Hematopoietic multipotent progenitor cell treated with erythropoietin and hydrocortisone succinate and interleukin-3 and kit ligand, for 6 days (in vitro differentiated cells): Measurements from ENCODE around the gene GPR149.
"Not testable (repeated sequence)": the region's sequence is repeated elsewhere in the genome, so short reads cannot be mapped to it uniquely, and the experiment has no call there.

Source experiments
- DNase-seq: peaks from one replicate; pipeline ENCODE4 v3.0.0-alpha.2; 2015

Gene GPR149

DNA sequence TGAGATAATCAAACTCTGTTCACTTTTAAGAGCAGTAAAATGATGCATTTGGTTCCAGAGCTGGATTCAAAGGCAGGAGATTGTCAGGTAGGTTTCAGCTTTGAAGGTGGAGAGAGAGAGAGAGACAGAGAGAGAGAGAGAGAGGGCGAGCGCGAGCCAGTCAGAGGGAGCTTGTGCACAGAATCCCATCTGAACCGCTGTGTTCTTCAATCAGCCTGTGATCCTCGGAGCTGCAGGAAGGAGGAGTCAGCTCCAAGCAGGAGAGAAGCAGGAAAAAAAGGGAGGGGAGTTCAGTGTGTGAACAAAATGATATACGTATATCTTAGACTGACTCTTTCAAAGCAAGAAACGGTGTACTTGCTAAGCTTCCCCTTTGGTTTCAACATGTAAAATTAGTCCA, at the start of gene GPR149:
Gene GPR149, minus strand, starts transcription at position 177 of the 400 bp plus-strand sequence. CDS start 575 bp downstream, outside the sequence.
- DNase-seq: no peak

DNA sequence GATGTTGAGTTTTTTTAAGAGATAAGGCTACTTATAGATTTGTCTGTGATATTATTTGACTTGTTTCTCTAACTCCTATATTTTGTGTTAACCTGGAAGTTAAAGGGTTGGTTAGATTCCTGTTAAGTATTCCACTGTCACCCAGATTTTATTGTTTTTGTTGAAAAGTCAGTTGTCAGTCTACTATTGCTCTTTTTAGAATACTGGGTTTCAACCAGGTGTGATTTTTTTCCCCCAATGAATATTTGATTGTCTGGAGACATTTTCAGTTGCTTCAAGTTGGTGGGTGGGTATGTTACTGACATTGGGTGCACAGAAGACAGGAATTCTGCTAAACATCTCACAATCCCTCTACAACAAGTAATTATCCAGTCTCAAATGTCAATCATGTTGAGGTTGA, 43.8 kb upstream of the GPR149 start:
- no peak for DNase-seq

DNA sequence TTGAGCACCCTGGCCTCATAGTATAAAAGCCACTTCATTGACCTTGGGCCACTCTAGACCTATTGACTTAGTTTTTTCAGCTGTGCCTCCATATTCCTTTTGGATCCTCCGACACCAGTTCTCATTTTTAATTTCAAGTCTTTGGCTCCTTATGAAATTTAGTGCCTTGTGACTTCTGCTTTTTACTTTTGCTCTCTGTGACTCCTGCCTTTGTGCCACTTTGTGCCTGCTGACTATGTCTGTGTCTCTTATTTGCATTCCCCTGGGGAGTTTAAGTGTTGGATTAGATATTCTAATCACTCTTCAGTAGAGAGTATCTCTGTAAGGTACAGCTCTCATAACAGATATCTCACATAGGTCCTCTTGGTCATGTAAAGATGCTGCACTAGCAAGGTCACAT, 39.6 kb upstream of the GPR149 start:
- DNase-seq: no peak

GRCh38 chr3:154464440-154465190, 34.6 kb upstream of the GPR149 start:
- no peak for DNase-seq

- DNase-seq: no peak
Measured at GRCh38 chr3:154458560-154458959, 28.6 kb upstream of the GPR149 start.

DNA sequence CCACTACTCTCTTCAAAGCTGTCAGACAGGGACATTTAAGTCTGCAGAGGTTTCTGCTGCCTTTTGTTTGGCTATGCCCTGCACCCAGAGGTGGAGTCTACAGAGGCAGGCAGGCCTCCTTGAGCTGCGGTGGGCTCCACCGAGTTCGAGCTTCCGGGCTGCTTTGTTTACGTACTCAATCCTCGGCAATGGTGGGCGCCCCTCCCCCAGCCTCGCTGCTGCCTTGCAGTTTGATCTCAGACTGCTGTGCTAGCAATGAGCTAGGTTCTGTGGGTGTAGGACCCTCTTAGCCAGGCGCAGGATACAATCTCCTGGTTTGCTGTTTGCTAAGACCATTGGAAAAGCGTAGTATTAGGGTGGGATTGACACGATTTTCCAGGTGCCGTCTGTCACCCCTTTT, 9.1 kb upstream of the GPR149 start:
- DNase-seq: not testable (repeated sequence)

GRCh38 chr3:154431043-154431442, 1.1 kb upstream of the GPR149 start:
- no peak for DNase-seq

DNA sequence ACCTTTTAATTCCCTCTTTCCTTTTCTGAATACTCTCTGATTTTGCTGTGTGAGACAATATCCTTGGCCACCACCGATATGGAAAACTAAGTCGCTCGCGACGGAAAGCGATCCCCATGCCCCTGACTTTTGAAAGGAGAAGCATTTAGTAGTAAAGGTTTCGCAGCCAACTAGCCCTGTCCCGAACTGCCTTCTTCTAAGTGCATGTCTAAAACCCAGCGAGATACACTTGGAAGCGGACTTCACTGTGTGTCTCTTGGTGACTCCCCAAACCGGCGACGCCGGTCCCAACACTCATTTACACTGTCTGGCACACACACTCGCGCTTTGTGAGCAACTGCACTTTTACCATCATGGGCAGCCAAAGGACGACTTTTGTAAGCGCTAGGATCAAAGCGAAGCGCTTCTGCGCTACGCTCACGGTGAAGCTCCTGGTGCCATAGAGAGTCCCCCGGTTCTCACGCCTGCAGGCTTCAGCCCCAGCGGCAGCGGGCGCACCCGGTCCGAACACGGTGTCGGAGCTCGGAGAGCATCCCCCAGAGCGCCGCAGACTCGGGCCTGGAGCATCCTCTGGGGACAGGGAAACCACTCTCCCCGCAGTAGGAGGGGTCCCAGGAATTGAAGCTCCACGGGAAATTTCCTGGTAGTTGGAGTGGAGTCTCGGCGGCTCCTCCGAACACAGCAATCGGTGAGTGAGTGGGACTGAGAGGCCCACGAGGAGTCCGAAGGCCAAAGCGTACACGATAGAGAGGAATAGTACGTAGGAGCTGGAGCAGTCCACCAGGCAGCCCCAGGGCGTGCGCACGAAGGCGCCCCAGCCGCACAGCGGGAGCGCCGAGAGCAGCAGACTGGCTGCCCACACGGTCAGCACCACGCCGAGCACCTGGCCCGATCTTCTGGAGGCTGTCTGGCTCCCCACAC, 1.4 kb downstream of the GPR149 start:
- DNase-seq: peak; percentile 3

GRCh38 chr3:154427685-154428285, 2.2 kb downstream of the GPR149 start:
- no peak for DNase-seq

DNA sequence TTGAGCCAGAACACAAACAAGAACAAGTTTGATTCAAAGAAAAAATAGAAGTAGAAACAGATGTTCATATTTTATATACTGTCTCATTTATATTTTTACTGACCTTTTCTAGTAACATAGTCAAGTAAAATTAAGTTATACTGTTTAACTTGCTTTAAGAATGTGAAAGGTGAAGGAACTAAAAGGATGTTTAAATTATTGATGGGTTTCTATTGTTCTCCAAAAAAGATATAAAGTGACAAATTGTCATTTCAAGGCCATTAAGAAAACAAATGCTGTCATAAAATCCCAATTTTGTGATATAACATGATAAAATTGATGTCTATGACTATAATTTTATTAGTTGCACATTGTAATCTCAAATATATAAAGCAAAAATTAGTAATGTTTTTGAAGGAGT, 7.3 kb downstream of the GPR149 start:
- no peak for DNase-seq

- DNase-seq: peak; percentile 47
Measured at GRCh38 chr3:154421083-154421482, 8.9 kb downstream of the GPR149 start.

DNA sequence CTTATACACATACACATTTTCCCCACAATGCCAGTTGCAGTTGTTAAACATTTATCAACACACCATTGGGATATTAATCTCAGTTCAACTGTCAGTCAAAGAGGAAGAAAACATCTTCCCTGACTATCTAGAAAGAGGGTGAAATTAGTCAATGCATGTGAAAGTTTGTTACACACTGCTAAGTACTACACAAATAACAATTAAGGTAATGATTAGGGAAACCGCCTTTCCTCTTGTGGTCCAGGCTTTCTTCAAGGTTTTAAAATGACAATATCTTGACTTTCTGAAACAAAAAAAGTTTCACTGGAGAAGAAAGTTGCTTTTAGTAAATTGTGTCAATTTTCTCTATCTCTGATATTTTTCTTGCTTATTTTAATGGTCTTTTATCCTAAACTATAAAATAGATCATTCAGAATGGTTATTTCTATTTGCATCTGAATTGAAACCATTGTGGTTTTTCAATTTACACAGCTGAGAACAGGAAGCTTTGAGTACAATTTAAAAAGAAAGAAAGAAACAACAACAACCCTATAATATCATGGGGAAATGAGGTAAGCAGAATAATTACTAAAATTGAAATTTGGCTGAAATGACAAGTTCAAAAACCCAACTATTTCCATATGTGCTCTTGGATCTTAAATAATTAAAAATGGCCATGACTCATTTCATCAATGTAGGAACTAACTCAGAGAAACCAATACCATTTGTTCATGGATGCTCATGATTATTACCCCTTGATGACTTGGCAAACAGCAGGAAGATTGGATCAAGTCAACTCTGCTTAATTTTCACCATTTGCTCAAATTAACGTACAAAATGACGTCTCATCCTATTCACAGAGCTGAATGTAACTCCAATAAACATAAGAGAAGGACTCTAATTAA, 31.7 kb downstream of the GPR149 start:
- no peak for DNase-seq

DNA sequence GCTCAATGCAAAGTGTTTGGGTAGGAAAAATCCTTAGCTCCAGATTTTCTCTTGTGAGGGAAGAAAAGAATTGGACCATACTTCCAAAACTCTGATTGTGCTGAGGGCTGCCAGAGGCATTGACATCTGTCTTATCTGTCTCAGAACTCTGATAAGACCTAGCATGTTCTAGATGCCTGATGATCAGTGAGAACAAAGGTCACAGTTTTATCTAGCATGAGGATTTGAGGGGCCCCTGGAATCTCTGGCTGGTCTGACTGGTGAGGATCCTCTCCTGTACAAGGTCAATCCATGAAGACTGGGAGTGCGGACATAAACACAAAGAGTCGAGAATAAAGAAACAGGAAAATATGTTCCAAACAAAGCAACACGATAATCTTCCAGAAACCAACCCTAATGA, 40.1 kb downstream of the GPR149 start:
- no peak for DNase-seq

DNA sequence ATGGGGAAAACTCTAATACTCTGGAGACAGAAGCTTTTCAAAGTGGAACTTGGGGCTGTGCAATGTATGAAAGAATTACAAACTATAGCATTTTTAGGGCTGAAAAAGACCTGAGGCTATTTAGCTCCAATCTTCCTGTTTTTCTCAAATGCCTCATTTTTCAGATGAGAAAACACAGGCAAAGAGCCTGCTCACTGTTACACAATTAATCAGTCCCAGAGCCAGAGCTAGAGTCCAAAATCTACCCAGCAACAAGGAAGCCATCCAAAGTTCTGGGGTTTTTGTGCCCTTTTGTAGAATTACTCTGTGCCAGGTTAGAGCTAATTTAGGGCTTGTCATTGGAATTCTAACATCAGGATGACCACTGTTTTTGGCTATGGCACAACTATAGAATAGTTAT, 45.5 kb downstream of the GPR149 start:
- DNase-seq: no peak

DNA sequence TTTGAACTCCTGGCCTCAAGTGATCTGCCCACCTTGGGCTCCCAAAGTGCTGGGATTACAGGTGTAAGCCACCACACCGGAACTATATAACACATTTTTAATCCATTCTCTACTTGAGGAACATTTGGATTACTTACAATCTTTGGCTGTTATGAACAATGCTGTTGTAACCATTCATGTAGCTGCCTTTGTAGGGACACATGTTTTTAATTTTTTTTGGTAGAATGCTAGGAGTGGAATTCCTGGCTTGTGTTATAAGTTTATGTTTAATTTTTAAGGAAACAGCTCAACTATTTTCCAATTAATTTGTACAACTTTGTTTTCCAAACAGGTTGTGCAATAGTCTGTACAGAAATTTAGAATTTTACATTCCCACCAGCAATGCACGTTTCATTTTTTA, 51.7 kb downstream of the GPR149 start:
- DNase-seq: no peak

GRCh38 chr3:154367221-154367620, 62.8 kb downstream of the GPR149 start:
- DNase-seq: no peak

DNA sequence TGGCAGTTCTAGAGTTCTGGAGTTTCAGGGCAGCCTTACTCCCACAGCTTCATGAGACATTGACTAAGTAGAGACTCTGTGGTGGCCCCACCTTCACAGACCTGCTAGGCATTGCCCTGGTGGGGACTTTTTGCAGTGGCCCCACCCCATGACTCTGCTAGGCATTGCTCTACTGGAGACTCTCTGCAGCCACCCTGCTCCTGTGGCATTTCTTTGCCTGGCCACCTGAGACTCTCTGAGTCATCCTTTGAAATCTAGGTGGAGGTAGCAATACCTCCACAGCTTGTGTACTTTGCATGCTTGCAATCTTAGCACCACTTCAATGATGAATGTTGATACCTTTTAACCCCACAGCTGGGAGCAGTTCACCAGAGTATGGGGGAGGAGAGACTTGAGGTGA, 65.1 kb downstream of the GPR149 start:
- no peak for DNase-seq

DNA sequence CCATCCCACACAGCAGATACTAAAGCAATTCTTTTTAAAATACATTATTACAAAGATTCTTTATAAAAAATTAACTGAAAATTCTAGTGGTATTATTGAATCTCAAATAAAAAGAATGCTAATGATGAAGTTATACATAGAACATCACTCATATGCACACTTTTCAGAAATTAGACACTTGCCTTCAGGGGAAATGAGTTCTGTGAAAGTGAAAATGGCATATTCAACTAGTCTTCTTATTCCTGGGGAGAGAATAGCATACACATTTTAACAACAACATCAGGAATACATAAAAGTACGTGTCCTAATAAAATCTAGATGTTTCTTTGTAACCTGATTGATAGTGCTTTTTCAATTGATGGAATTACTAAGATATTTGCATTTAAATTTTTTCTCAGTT, 68.9 kb downstream of the GPR149 start:
- no peak for DNase-seq

GRCh38 chr3:154356009-154356408, 74.0 kb downstream of the GPR149 start:
- DNase-seq: no peak

DNA sequence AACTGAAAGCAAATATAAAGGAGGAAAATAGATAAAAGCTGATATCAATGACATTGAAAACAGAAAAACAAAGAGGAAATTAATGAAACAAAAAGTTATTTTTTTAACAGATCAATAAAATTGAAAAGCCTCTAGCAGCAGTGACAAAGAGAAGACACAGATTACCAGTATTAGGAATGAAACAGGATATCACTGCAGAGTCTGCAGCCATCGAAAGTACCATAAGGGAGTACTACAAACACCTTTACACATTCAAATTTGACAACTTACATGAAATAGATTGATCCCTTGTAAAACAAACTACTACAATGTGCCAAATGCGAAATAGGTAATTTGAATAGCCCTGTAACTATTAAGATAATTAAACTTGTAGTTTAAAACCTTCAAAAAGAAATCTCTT, 80.8 kb downstream of the GPR149 start:
- no peak for DNase-seq

DNA sequence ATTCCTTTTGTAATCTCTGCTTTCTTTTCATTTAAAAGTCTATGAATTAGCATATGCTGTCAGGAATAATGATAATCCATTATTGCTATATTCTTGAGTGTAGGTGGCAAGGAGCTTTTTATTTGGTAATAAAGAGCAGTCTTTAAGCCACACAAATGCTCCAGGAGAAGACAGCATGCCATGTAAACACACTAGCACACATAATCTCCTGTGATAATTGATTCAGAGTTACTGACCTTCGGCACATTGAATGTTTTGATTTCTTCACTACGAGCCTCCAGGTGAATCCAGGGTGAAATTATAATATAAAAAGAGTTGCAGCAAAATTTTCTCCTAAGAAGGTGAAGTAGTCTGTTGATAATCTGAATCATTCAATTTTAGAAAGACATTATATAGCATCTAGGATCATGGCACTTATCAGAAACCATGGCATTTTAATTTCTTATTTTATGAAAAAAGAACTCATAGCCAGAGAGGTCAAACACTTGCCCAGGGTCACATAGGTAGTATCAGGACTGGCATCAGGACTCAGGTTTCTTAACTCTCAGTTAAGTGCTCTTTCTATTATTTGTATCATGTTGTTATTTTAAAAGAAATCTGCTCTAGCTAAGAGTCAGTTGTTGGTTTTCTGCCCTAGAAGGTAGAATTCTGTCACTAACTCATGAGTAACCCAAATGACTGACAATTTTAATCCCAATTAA, 84.4 kb downstream of the GPR149 start:
- no peak for DNase-seq

DNA sequence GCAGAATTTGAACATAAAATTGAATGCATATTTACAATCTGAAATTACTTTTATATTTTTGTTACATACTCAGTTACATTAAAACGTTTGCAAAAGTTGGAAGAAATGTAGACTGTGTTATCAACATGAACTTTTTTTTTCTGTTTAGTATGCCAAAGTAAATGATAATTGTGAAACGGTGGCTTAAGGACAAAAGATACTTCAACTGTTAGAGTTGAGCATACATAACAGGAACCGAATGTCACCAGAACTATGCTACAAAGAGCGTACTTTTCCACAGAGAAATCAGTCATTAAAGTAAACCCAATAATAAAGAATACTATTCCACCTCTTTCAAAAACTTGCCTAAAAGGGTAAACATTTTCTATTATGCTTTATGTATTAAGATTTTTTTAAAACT, 91.4 kb downstream of the GPR149 start:
- no peak for DNase-seq
